H9 (cell line): ENCODE measurements around the gene AATF. TPM values are rescaled to one million over a fixed set of nuclear protein-coding genes. Genes with fewer than 3 reads are reported as not detected.

Experiments used
- DNase-seq: peaks from one replicate; pipeline ENCODE4 v3.0.0-alpha.2; 2017
- H2AFZ ChIP-seq: one replicate; pipeline ENCODE4 v1.6.1; 2013; ENCODE audit warnings: mild to moderate bottlenecking, low read length, control low read depth, moderate library complexity
- H2AK5ac ChIP-seq: 2 replicates; pipeline ENCODE4 v1.6.1; 2013; ENCODE audit warnings: low read length, control low read depth, mixed read lengths; ENCODE audit not compliant: insufficient read length
- H2BK120ac ChIP-seq: one replicate; pipeline ENCODE4 v1.6.1; 2013; ENCODE audit warnings: low read depth, mild to moderate bottlenecking, low read length, control low read depth, inconsistent platforms; ENCODE audit not compliant: poor library complexity, severe bottlenecking
- H2BK12ac ChIP-seq: 2 replicates; pipeline ENCODE4 v1.6.1; 2013; ENCODE audit warnings: low read length, control low read depth, mixed read lengths, low read depth; ENCODE audit not compliant: insufficient read length
- H2BK15ac ChIP-seq: 2 replicates; pipeline ENCODE4 v1.6.1; 2013; ENCODE audit warnings: low read depth, low read length, control low read depth
- H2BK20ac ChIP-seq: one replicate; pipeline ENCODE4 v1.6.1; 2013; ENCODE audit warnings: low read depth, mild to moderate bottlenecking, low read length, control low read depth, inconsistent platforms; ENCODE audit not compliant: poor library complexity, severe bottlenecking
- H2BK5ac ChIP-seq: 2 replicates; pipeline ENCODE4 v1.6.1; 2013; ENCODE audit warnings: low read length, control low read depth, mixed read lengths; ENCODE audit not compliant: insufficient read length
- H3K14ac ChIP-seq: 2 replicates; pipeline ENCODE4 v1.6.1; 2013; ENCODE audit warnings: low read length, control low read depth; ENCODE audit not compliant: insufficient read depth
- H3K18ac ChIP-seq: 2 replicates; pipeline ENCODE4 v1.6.1; 2013; ENCODE audit warnings: low read depth, mild to moderate bottlenecking, mixed read lengths, low read length, control low read depth; ENCODE audit not compliant: insufficient read length
- H3K23ac ChIP-seq: 2 replicates; pipeline ENCODE4 v1.6.1; 2013; ENCODE audit warnings: low read length, control low read depth, mixed read lengths, low read depth; ENCODE audit not compliant: insufficient read length
- H3K23me2 ChIP-seq: 2 replicates; pipeline ENCODE4 v1.6.1; 2013; ENCODE audit warnings: low read depth, mild to moderate bottlenecking, mixed read lengths, low read length, control low read depth; ENCODE audit not compliant: insufficient read length, poor library complexity, severe bottlenecking
- H3K27ac ChIP-seq: 2 replicates; pipeline ENCODE4 v1.5.1; 2013; ENCODE audit warnings: low read length, control low read depth, mixed read lengths, low read depth; ENCODE audit not compliant: insufficient read length
- H3K27me3 ChIP-seq: 2 replicates; pipeline ENCODE4 v1.6.1; 2013; ENCODE audit warnings: low read length, control low read depth, inconsistent platforms; ENCODE audit not compliant: insufficient read depth
- H3K4ac ChIP-seq: 2 replicates; pipeline ENCODE4 v1.6.1; 2013; ENCODE audit warnings: low read depth, mild to moderate bottlenecking, control low read depth, inconsistent platforms, low read length, moderate library complexity
- H3K4me1 ChIP-seq: 2 replicates; pipeline ENCODE4 v1.6.1; 2013; ENCODE audit warnings: low read length, control low read depth, inconsistent platforms; ENCODE audit not compliant: insufficient read depth
- H3K4me2 ChIP-seq: 2 replicates; pipeline ENCODE4 v1.6.1; 2013; ENCODE audit warnings: low read length, control low read depth, mixed read lengths; ENCODE audit not compliant: insufficient read length, insufficient read depth
- H3K56ac ChIP-seq: 2 replicates; pipeline ENCODE4 v1.6.1; 2013; ENCODE audit warnings: low read depth, mild to moderate bottlenecking, mixed read lengths, low read length, control low read depth; ENCODE audit not compliant: insufficient read length
- H3K79me1 ChIP-seq: 2 replicates; pipeline ENCODE4 v1.6.1; 2013; ENCODE audit warnings: low read depth, mild to moderate bottlenecking, moderate library complexity, low read length, control low read depth, inconsistent platforms; ENCODE audit not compliant: insufficient read depth, poor library complexity, severe bottlenecking
- H3K79me2 ChIP-seq: 2 replicates; pipeline ENCODE4 v1.6.1; 2013; ENCODE audit warnings: low read length, control low read depth, inconsistent platforms; ENCODE audit not compliant: insufficient read depth
- H3K9ac ChIP-seq: 2 replicates; pipeline ENCODE4 v1.6.1; 2013; ENCODE audit warnings: low read length, control low read depth, mixed read lengths; ENCODE audit not compliant: insufficient read length; ENCODE audit errors: extremely low read depth
- H3K9me3 ChIP-seq: one replicate; pipeline ENCODE4 v1.6.1; 2013; ENCODE audit warnings: low read depth, low read length, inconsistent platforms; ENCODE audit not compliant: control insufficient read depth
- H3T11ph ChIP-seq: one replicate; pipeline ENCODE4 v1.6.1; 2013; ENCODE audit warnings: mild to moderate bottlenecking, low read length, control low read depth, inconsistent platforms
- H4K20me1 ChIP-seq: one replicate; pipeline ENCODE4 v1.6.1; 2013; ENCODE audit not compliant: control insufficient read depth, insufficient read length, insufficient read depth
- H4K5ac ChIP-seq: 2 replicates; pipeline ENCODE4 v1.6.1; 2013; ENCODE audit warnings: low read depth, mild to moderate bottlenecking, mixed read lengths, low read length, control low read depth; ENCODE audit not compliant: insufficient read length
- H4K8ac ChIP-seq: replicated peaks from 2 replicates; pipeline ENCODE4 v1.6.1; 2013; ENCODE audit warnings: low read length, control low read depth, mixed read lengths, low read depth; ENCODE audit not compliant: insufficient read length
- H4K91ac ChIP-seq: 2 replicates; pipeline ENCODE4 v1.6.1; 2013; ENCODE audit warnings: low read depth, mild to moderate bottlenecking, moderate library complexity, mixed read lengths, low read length, control low read depth; ENCODE audit not compliant: insufficient read length
- H3K27ac Mint-ChIP-seq, 3 experiments: 2 replicates in 2 of 3; 3 replicates in 1 of 3; pipeline ENCODE4 v1.8.0; 2020 to 2021; ENCODE audit warnings: mixed read lengths in 3 of 3, mild to moderate bottlenecking in 1 of 3, moderate library complexity in 1 of 3
- H3K27me3 Mint-ChIP-seq: 2 replicates; pipeline ENCODE4 v1.8.0; 2021; ENCODE audit warnings: low read depth, mild to moderate bottlenecking, moderate library complexity, mixed read lengths
- H3K36me3 Mint-ChIP-seq, 3 experiments: 2 replicates in 2 of 3; 3 replicates in 1 of 3; pipeline ENCODE4 v1.8.0; 2020 to 2021; ENCODE audit warnings: low read depth in 3 of 3, mixed read lengths in 3 of 3; ENCODE audit not compliant: insufficient read depth in 1 of 3
- H3K4me1 Mint-ChIP-seq, 2 experiments: 2 replicates each; pipeline ENCODE4 v1.8.0; 2020; ENCODE audit warnings: mixed read lengths in 2 of 2
- H3K4me3 Mint-ChIP-seq, 2 experiments: 2 replicates in 1 of 2; 3 replicates in 1 of 2; pipeline ENCODE4 v1.8.0; 2020 to 2021; ENCODE audit warnings: mild to moderate bottlenecking in 2 of 2, mixed read lengths in 2 of 2, moderate library complexity in 1 of 2
- H3K9me3 Mint-ChIP-seq, 2 experiments: 2 replicates in 1 of 2; 3 replicates in 1 of 2; pipeline ENCODE4 v1.8.0; 2020; ENCODE audit warnings: mild to moderate bottlenecking in 2 of 2, mixed read lengths in 2 of 2, moderate library complexity in 1 of 2
- WGBS: extraction: QIAGEN DNeasy Blood & Tissue Kit; methylation state at CpG from one replicate; pipeline ENCODE4 v1.1.7; 2013; ENCODE audit warnings: missing lambda C conversion rate, low lambda C conversion rate, mixed read lengths; ENCODE audit not compliant: insufficient read length; ENCODE audit errors: extremely low coverage; 5-methylcytosine and 5-hydroxymethylcytosine counted together
- total RNA-seq: library from RNA; stranded (reverse); gene quantifications from 2 replicates; pipeline ENCODE4 v1.2.1, GENCODE V29; 2021
- TF ChIP-seq, protein P1 (sequence below): fragments of 200-600 bp; sonication (generic); conservative IDR thresholded peaks from 3 replicates; pipeline ENCODE4 v1.8.0; 2021; ENCODE audit warnings: antibody characterized with exemption, mild to moderate bottlenecking

AATF gene
- total RNA-seq, 1 experiment from 2014 or later: 69.6 TPM

DNA sequence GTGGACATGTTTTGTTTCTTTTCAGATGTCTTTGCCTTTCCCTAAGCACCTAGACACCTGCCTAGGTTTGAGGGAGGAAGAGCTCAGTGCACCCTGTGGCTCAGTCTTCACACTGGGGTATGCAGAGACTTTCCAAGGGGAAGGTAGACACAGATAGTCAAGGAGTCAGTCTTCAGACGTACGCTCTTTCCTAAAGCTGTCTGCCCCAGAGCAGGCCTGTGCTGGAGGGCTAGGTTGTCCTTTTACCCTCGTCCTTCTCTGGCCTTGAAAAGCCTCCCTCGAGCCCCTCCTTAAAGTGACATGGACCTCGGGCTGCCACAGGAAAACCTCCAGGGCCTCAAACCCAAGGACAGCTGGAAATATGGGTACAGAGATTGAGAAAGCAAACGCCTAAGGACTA, 103.7 kb downstream of the AATF start:
- Mint-ChIP-seq H3K4me3 (no peak overlapping the region), H3K9me3 (no peaks in the 10 kb centered on the region; a peak in 1 of 5 replicates), H3K4me1 (peaks cover 34 to 37% of the 10 kb centered on the region in 2 experiments), H3K36me3 (peaks cover 0 to 25% (median 25%) of the 10 kb centered on the region in 3 experiments; a peak in 6 of 7 replicates), H3K27me3 (no peaks in the 10 kb centered on the region; the same call in 1 of the 2 replicates), H3K27ac (peak overlapping the region in 2 of 3 experiments; percentile 23 to 57; a peak in 3 of 7 replicates)
- H2BK12ac ChIP-seq: no peak overlapping the region
- H3K56ac ChIP-seq: no peak overlapping the region
- no peak overlapping the region for H4K91ac ChIP-seq
- H2AK5ac ChIP-seq: no peak overlapping the region
- no peak overlapping the region for H3K4ac ChIP-seq
- H2BK5ac ChIP-seq: no peak overlapping the region
- H2BK15ac ChIP-seq: no peak overlapping the region
- no peaks in the 10 kb centered on the region for H4K20me1 ChIP-seq
- no peaks in the 10 kb centered on the region for H3K79me2 ChIP-seq
- DNase-seq: no peak
- no peak overlapping the region for H3K14ac ChIP-seq
- H4K5ac ChIP-seq: no peak overlapping the region
- TF ChIP-seq, protein P1, sequence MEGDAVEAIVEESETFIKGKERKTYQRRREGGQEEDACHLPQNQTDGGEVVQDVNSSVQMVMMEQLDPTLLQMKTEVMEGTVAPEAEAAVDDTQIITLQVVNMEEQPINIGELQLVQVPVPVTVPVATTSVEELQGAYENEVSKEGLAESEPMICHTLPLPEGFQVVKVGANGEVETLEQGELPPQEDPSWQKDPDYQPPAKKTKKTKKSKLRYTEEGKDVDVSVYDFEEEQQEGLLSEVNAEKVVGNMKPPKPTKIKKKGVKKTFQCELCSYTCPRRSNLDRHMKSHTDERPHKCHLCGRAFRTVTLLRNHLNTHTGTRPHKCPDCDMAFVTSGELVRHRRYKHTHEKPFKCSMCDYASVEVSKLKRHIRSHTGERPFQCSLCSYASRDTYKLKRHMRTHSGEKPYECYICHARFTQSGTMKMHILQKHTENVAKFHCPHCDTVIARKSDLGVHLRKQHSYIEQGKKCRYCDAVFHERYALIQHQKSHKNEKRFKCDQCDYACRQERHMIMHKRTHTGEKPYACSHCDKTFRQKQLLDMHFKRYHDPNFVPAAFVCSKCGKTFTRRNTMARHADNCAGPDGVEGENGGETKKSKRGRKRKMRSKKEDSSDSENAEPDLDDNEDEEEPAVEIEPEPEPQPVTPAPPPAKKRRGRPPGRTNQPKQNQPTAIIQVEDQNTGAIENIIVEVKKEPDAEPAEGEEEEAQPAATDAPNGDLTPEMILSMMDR: no peak
- no peak overlapping the region for H3T11ph ChIP-seq
- H2BK120ac ChIP-seq: no peak overlapping the region
- no peak overlapping the region for H2BK20ac ChIP-seq
- no peaks in the 10 kb centered on the region for H3K79me1 ChIP-seq
- no peak overlapping the region for H2AFZ ChIP-seq
- no peak overlapping the region for H4K8ac ChIP-seq
- H3K23me2 ChIP-seq: no peaks in the 10 kb centered on the region
- peaks cover 5% of the 10 kb centered on the region for H3K4me1 ChIP-seq
- H3K27me3 ChIP-seq: no peaks in the 10 kb centered on the region
- H3K18ac ChIP-seq: no peak overlapping the region
- no CpG with 5 or more reads among the region's 6 CpGs for WGBS
- no peak overlapping the region for H3K4me2 ChIP-seq
- no peaks in the 10 kb centered on the region for H3K9me3 ChIP-seq
- H3K23ac ChIP-seq: no peak overlapping the region
- H3K9ac ChIP-seq: no peak overlapping the region
- H3K27ac ChIP-seq: no peak overlapping the region
